GM10847 (cell line): ENCODE data around the gene SECTM1.

Experiments used
- POLR2A ChIP-seq: IDR thresholded peaks from 2 replicates; pipeline ENCODE4 v1.6.1; 2011; ENCODE audit not compliant: insufficient read length; ENCODE audit errors: extremely low read depth

The SECTM1 gene

DNA sequence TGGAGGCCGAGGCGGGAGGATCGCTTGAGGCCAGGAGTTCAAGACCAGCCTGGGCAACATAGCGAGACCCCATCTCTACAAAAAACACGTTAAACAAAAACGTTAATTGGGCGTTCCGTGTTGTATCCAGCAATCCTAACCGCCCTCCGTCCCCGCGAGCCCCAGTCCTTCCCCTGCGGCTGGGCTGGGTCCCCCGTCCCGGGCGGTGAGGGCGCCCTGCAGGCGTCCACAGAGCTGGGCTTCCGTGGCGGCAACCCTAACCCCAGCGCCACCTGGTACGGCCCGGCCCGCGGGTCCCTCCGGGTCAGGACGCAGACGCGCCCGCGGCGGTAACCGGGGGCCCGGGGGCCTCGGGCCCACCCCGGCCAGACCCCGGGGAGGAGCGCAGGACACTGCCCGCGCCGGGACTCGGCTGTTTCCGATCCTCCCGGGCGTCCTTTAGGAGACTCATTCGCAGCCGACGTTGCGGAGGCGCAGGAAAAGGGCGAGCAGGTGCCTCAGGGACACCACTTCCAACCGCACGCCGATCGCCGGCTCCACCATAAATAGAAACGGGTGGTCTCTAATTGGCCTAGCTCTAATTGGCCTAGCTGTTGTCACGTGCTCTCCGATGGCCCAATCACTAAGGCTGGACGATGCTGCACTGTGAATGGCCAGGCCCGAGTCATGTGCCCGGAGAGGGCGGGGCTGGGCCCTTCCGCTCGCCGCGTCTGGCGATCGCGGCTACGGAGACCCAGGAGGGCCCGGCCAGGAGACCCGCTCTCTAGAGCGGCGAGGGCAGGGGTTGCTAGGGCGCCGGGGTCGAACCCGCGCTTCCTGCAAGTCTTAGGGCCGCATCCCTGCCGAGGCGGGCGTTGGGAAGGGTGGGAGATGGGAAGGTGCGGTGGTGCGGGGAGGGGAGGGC is 41.1 kb downstream of the SECTM1 start:
- TF ChIP-seq POLR2A: peak; percentile 91

DNA sequence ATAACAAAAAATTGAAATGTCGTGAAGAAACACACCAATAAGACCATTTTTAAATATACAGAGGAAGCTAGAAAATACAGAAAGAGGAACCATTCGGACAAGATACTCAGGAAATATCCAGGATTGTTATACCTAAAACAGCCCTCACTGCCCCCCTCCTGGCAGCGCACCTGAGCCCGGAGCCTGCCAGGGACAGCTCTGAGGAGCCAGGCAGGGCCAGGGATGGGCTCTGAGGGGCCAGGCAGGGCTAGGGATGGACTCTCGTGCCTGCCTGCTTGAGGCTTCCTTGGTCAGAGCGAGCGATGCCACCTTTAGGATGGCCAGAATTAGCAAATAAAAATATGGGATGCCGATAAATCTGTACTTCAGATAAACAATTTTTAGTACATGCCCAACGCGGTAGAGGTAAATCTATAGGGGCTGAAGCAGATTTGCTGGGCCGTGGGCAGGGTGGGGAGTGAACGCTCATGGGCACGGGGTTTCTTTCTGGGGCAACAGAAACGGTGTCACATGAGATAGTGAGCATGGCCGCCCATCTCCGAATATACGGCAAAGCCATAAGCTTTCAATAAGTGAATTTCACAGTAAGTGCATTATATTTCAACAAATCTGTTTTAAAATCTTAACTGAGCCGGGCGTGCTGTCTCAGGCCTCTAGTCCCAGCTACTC is 41.9 kb downstream of the SECTM1 start:
- TF ChIP-seq POLR2A: no peak

DNA sequence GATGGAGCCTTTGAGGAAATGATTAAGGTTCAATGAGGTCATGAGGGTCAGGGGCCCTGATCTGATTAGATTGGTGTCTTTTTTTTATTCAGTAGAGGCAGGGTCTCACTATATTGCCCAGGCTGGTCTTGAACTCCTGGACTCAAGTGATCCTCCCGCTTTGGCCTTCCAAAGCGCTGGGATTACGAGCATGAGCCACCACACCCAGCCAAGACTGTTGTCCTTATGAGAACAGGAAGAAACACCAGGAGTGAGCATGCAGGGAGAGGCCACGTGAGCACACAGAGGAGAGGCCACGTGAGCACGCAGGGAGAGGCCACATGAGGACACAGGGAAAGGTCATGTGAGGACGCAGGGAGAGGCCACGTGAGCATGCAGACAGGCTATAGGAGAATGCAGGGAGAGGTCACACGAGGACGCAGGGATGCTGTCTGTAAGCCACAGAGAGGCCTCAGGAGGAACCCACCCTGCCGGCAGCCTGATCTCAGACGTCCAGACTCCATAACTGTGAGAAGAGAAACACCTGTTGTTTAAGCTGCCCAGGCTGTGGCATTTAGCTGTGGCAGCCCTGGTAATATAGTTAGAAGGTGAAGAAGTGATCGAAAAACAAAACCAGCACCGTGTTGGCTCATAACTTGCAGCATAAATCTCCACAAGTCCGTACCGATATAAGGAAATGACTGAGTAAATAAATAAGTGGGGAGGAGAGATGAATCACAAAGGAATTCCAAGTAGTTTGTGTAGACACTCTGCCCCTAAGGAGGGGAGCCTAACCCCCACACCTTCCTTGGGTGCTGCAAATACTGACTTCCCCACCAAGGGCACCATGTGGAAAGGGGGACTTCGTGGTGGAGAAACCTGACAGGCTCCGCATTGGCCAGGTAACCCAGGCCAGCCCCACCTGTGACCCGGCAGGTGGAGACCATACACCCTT is 45.4 kb downstream of the SECTM1 start:
- TF ChIP-seq POLR2A: no peak

DNA sequence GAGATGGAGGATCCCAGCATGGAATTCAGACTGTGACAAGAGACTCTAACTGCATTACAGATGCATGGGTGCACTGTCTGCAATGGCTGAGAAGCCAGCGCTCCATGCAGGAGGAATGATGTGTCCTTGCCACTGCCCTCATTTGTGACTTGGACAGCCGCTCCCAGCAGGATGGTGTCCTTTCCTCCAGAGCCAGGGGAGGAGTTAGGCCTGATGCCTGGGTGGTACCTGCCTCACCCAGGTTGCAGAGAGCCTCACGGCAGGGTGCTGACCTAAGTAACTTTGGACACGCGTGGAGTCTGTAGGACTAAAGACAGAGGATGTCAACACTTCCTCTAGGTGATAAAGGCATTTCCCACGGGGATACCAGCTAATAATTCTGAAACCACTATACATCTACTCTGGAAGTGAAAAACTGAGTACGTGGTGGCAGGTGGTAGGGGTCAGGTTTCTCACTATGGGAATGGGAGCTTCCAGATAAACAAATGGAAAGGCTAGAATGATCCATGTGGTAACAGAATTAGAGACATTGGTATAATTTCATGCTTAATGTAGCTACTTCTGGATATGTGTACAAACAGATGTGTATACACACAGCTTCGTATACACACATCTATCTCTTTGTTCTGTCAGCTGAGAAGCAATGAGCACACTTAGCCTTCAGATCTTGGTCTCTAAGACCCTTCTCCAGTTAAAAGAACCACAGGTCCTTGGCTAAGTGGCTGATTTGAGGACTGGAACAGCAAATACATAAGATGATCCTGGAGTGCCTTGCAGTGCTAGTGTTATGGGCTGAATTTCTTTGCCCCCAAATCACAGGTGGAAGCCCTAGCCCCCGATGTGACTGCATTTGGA is 46.3 kb downstream of the SECTM1 start:
- TF ChIP-seq POLR2A: no peak

DNA sequence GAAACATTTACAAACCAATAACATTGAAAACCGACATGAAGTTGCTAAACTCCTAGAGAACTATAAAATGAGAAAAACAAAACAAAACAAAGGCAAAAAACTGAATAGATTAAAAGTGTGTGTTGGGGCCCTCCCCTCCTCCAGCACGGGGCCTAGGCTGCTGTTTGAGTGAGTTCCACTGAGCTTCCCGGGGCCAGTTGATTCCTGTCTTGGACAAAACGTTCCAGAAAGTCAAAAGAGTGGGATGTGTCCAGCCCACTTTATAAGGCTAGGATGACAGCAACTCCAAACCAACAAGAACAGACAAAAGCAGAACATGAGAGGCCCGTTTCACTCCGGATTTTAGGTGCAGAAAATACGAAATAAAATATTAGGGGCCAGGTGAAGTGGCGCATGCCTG is 48.4 kb downstream of the SECTM1 start:
- TF ChIP-seq POLR2A: no peak

DNA sequence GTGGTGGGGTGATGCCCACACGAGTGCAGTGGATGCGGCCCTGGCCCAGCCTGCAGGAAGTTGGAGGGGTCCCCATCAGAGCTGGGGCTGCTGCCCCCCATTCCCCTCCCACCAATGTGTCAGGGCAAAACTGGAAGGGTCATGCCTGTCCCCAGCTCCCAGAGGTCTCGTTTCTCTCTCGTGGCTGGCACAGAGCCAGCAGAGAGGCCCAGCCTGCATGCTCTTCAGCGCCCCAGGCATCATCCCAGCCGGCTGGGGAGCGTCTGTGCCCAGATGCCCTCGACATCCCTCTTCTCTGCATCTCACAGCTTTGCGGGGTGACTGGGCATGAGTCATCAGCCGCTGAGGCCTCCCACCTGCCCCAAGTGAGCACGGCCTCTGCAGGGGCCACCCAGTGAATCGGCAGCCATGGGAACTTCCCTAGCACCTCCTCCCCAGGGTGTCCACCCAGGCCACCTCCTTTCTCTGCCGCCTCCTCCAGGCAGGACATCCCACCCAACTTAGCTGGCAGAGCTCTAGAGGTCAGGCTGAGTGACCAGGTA is 50.3 kb downstream of the SECTM1 start:
- TF ChIP-seq POLR2A: no peak

DNA sequence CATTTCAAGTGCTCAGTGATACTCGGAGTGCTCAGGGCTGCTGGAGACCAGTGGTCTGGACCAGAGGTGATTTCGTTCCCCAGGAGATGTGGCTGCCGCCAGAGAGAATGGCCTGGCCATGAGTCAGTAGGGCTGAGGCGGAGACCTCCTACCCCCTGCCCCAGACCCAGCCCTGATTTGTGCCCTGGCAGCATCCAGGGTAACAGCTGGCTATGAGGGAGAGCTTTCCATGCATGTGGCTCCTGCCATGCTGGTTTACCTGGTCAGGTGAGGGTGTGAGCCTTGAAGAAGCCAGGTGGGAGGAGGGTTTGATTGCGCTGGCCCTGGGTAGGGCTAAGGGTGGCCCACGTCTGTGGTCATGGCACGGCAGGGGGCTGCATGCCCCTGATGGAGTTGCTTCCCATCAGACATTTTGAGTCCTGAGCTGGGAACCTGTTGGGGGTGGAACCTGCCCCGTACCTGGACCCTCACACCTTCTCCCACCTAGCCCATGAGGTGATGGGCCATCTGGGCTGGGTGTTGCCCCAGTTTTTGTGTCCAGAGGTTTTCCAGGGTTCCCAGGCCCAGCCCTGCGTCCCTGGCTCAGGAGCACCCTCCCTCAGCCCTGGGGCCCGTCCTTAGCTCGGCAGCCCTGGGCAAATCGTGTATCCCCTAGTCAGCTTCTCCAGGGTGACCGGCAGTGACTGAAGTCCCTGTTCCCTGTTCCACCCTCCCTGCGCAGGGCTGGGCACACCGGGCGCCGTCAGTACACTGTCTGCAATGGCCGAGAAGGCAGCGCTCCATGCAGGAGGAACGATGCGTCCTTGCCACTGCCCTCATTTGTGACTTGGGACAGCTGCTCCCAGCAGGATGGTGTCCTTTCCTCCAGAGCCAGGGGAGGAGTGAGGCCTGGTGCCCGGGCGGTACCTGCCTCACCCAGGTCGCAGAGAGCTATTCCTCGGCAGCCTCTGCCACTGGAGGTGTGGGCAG is 51.0 kb downstream of the SECTM1 start:
- TF ChIP-seq POLR2A: no peak

DNA sequence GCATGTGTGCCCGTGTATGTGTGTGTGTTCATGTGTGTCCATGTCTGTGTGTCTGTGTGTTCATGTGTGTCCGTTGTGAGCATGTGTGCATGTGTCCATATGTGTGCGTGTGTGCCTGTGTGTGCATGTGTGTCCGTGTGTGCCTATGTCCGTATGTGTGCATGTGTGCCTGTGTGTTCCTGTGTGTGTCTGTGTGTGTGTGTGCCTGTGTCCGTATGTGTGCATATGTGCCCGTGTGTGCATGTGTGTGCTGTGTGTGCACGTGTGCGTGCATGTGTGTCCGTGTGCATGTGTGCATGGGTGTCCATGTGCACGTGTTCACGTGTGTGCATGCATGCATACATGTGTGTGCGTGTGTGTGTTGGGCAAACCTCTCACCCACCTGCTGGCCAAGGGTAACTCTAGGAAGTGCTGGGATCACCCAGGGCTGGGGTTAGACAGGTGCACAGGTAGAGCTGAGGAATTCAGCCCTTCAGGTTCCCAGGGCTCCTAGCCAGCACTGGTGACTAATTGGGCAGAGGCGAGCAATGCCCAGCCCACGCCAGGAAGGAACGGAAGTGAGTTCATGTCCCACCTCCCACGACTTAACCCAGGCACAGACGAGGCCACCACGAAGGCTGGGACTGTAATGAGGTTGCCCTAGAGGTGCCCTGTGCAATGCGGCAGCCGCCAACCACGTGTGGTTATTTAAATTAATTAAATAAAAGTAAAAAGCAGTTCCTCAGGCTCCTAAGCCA is 51.9 kb downstream of the SECTM1 start:
- TF ChIP-seq POLR2A: no peak

DNA sequence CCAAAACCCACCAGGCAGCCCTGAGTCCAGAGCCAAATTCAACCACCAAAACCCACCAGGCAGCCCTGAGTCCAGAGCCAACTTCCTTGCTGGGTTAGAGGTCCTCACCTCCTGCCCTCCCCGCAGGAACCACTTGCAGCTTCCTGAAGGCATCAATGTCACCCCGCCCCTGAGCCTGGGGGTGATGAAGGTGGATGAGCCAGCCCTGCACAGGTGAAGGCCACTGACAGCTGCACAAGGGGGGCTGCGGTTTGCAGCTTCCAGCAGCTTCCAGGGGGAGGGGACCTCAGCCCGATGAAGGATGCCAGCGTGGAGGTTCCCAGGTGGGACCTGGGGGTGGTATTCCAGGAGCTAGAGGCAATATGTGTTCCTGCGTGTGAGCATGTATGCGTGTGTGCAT is 52.5 kb downstream of the SECTM1 start:
- TF ChIP-seq POLR2A: no peak

DNA sequence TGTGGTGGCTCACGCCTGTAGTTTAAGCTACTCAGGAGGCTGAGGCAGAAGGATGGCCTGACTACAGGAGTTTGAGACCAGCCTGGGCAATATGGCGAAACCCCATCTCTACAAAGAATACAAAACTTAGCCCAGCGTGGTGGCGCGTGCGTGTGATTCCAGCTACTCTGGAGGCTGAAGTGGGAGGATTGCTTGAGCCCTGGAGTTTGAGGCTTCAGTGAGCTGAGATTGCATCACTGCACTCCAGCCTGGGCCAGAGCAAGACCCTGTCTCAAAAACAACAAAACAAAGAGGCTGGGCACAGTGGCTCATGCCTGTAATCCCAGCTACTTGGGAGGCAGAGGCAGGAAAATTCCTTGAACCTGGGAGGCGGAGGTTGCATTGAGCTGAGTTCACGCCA is 53.0 kb downstream of the SECTM1 start:
- no peak for TF ChIP-seq POLR2A

DNA sequence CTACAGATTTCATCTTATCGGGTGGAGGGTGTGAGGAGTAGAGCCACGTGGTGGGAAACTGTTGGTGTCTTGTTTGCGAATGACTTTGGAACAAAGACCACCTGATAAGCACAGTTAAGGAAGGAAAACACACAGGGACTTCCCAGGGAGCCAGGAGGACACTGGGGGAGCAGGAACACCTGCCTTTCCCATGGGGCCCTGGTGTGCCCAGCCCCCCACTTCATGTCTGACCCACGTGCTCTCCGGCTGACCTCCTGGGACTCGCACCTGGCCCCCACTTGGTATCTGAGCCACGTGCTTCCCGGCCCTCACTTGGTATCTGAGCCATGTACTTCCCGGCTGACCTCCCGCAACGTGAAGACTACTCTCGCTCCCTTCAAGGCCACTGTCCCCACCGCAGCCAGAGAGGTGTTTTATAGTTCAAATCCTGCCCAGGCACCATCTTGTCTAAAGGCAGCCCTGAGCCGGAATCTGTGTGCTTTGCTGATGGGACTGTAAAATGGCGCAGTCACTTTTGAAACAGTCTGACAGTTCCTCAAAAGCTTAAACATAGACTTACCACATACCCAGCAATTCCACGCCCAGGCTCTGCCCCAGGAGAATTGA is 54.7 kb downstream of the SECTM1 start:
- TF ChIP-seq POLR2A: no peak

DNA sequence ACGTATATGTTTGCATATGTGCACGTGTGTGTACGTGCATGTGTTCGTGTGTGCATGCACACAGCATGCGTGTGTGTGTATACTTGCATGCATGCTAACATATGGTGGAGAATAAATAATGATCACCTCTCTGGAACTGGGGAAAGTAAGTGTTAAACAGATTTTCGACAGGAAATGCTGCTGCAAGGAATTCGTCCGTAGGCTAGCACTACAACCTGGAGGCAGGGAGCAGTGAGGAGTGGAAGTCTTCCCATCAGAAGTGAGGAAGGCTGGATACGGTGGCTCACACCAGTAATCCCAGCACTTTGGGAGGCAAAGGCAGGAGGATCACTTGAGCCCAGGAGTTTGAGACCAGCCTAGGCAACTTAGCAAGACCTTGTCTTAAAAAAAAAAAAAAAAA is 55.3 kb downstream of the SECTM1 start:
- TF ChIP-seq POLR2A: no peak
